GM23338 (cell line): ENCODE data around the gene VSIR. TPM values are rescaled to one million over a fixed set of nuclear protein-coding genes. Genes with fewer than 3 reads are reported as not detected.

Experiments
- ATAC-seq: fragments of 200-7000 bp; cut with Tn5 transposase; 3 replicates; pipeline ENCODE4 v1.9.1; 2020
- DNase-seq: peaks from one replicate; pipeline ENCODE4 v3.0.0-alpha.2; 2015; ENCODE audit warnings: low spot score
- H2AFZ ChIP-seq: fragments of 200-600 bp; sonication (generic); 2 replicates; pipeline ENCODE4 v1.8.0; 2016; ENCODE audit warnings: antibody characterized with exemption, mild to moderate bottlenecking, moderate library complexity
- H3F3A ChIP-seq: fragments of 200-600 bp; sonication (generic); replicated peaks from 2 replicates; pipeline ENCODE4 v1.8.0; 2017; ENCODE audit warnings: antibody characterized with exemption, mixed run types, low read depth
- H3K27ac ChIP-seq: fragments of 200-600 bp; sonication (generic); 2 replicates; pipeline ENCODE4 v1.6.1; 2016; ENCODE audit warnings: low read depth
- H3K27me3 ChIP-seq: fragments of 200-600 bp; sonication (generic); 2 replicates; pipeline ENCODE4 v1.8.0; 2016; ENCODE audit warnings: mild to moderate bottlenecking, mixed run types, moderate library complexity; ENCODE audit not compliant: insufficient read depth
- H3K36me3 ChIP-seq: fragments of 200-600 bp; sonication (generic); 2 replicates; pipeline ENCODE4 v1.8.0; 2016; ENCODE audit warnings: mild to moderate bottlenecking; ENCODE audit not compliant: insufficient read depth
- H3K4me1 ChIP-seq: fragments of 200-600 bp; sonication (generic); 2 replicates; pipeline ENCODE4 v1.8.0; 2016; ENCODE audit warnings: mild to moderate bottlenecking, moderate library complexity; ENCODE audit not compliant: insufficient read depth
- H3K4me2 ChIP-seq: fragments of 200-600 bp; sonication (generic); 2 replicates; pipeline ENCODE4 v1.7.1; 2017; ENCODE audit warnings: mixed run types
- H3K4me3 ChIP-seq: fragments of 200-600 bp; sonication (generic); 2 replicates; pipeline ENCODE4 v1.6.1; 2016; ENCODE audit warnings: mixed run types
- H3K79me2 ChIP-seq: fragments of 200-600 bp; sonication (generic); replicated peaks from 2 replicates; pipeline ENCODE4 v1.8.0; 2017; ENCODE audit warnings: mild to moderate bottlenecking; ENCODE audit not compliant: insufficient read depth
- H3K9me2 ChIP-seq: fragments of 200-600 bp; sonication (generic); 2 replicates; pipeline ENCODE4 v1.8.0; 2017; ENCODE audit not compliant: insufficient read depth
- H4K20me1 ChIP-seq: fragments of 200-600 bp; sonication (generic); replicated peaks from 2 replicates; pipeline ENCODE4 v1.8.0; 2017; ENCODE audit warnings: mild to moderate bottlenecking; ENCODE audit not compliant: insufficient read depth
- H3K27ac Mint-ChIP-seq: 2 replicates; pipeline ENCODE4 v1.8.0; 2020; ENCODE audit warnings: inconsistent platforms, mild to moderate bottlenecking, moderate library complexity, mixed read lengths
- H3K27me3 Mint-ChIP-seq: 3 replicates; pipeline ENCODE4 v1.8.0; 2022; ENCODE audit warnings: low read depth, mild to moderate bottlenecking, moderate library complexity, mixed read lengths, inconsistent platforms; ENCODE audit not compliant: insufficient read depth, poor library complexity
- H3K36me3 Mint-ChIP-seq: 3 replicates; pipeline ENCODE4 v1.8.0; 2021; ENCODE audit warnings: low read depth, mild to moderate bottlenecking, inconsistent platforms, moderate library complexity, mixed read lengths
- H3K4me1 Mint-ChIP-seq: 3 replicates; pipeline ENCODE4 v1.8.0; 2020; ENCODE audit warnings: mild to moderate bottlenecking, inconsistent platforms, mixed read lengths
- H3K4me3 Mint-ChIP-seq: 3 replicates; pipeline ENCODE4 v1.8.0; 2021; ENCODE audit warnings: moderate library complexity, mild to moderate bottlenecking, inconsistent platforms, mixed read lengths
- H3K9me3 Mint-ChIP-seq: 3 replicates; pipeline ENCODE4 v1.8.0; 2020; ENCODE audit warnings: moderate library complexity, mild to moderate bottlenecking, inconsistent platforms, mixed read lengths
- CREB1 ChIP-seq: fragments of 250-450 bp; sonication (Bioruptor Pico); IDR thresholded peaks from 2 replicates; pipeline ENCODE4 v1.5.0; 2020; ENCODE audit warnings: low read depth, mild to moderate bottlenecking, moderate library complexity
- EZH2 ChIP-seq: fragments of 200-600 bp; sonication (generic); IDR thresholded peaks from one replicate; pipeline ENCODE4 v1.8.0; 2017; ENCODE audit warnings: antibody characterized with exemption, mild to moderate bottlenecking, low read depth; ENCODE audit not compliant: unreplicated experiment
- JUNB ChIP-seq: IDR thresholded peaks from one replicate; pipeline ENCODE4 v1.6.1; 2016; ENCODE audit warnings: antibody characterized with exemption; ENCODE audit not compliant: unreplicated experiment
- NANOG ChIP-seq: IDR thresholded peaks from 2 replicates; pipeline ENCODE4 v1.6.1; 2016; ENCODE audit warnings: antibody characterized with exemption, borderline replicate concordance
- POLR2AphosphoS5 ChIP-seq: IDR thresholded peaks from 2 replicates; pipeline ENCODE4 v1.6.1; 2016; ENCODE audit warnings: antibody characterized with exemption, low read depth
- STAT1 ChIP-seq: IDR thresholded peaks from one replicate; pipeline ENCODE4 v1.6.1; 2016; ENCODE audit warnings: antibody characterized with exemption; ENCODE audit not compliant: unreplicated experiment
- ZNF114 ChIP-seq: fragments of 250-450 bp; sonication (Bioruptor Pico); IDR thresholded peaks from 2 replicates; pipeline ENCODE4 v1.5.0; 2020; ENCODE audit warnings: mild to moderate bottlenecking, moderate library complexity
- ZNF331 ChIP-seq: fragments of 250-450 bp; sonication (Bioruptor Pico); IDR thresholded peaks from 2 replicates; pipeline ENCODE4 v1.5.0; 2020; ENCODE audit warnings: low read depth, mild to moderate bottlenecking, moderate library complexity
- polyA plus RNA-seq: library from polyadenylated mRNA; unstranded; fragments of >200 nt; fragmentation: Nextera tagmentation; extraction: Ambion mirVana; gene quantifications from 2 replicates; pipeline ENCODE4 v1.2.1, GENCODE V29; 2016
- total RNA-seq: library from RNA; depleted of rRNA; stranded (reverse); fragments of >200 nt; shearing (Covaris generic); gene quantifications from 2 replicates; pipeline ENCODE4 v1.2.3, GENCODE V29; 2014
- TF ChIP-seq, protein P1 (sequence below): IDR thresholded peaks from one replicate; pipeline ENCODE4 v1.6.1; 2018; ENCODE audit warnings: antibody characterized with exemption; ENCODE audit not compliant: unreplicated experiment
- TF ChIP-seq, protein P2 (sequence below), 2 experiments: fragments of 200-600 bp in 1 of 2; sonication (generic) in 1 of 2; conservative IDR thresholded peaks; 2 replicates each; pipeline versions ENCODE4 v1.5.1 to v1.6.1; 2016 to 2017; ENCODE audit warnings: antibody characterized with exemption in 2 of 2, low read depth in 2 of 2, mild to moderate bottlenecking in 2 of 2, moderate library complexity in 1 of 2

The VSIR gene
- total and polyA plus RNA-seq, 2 experiments from 2014 or later = 0.10 to 0.74 TPM

DNA sequence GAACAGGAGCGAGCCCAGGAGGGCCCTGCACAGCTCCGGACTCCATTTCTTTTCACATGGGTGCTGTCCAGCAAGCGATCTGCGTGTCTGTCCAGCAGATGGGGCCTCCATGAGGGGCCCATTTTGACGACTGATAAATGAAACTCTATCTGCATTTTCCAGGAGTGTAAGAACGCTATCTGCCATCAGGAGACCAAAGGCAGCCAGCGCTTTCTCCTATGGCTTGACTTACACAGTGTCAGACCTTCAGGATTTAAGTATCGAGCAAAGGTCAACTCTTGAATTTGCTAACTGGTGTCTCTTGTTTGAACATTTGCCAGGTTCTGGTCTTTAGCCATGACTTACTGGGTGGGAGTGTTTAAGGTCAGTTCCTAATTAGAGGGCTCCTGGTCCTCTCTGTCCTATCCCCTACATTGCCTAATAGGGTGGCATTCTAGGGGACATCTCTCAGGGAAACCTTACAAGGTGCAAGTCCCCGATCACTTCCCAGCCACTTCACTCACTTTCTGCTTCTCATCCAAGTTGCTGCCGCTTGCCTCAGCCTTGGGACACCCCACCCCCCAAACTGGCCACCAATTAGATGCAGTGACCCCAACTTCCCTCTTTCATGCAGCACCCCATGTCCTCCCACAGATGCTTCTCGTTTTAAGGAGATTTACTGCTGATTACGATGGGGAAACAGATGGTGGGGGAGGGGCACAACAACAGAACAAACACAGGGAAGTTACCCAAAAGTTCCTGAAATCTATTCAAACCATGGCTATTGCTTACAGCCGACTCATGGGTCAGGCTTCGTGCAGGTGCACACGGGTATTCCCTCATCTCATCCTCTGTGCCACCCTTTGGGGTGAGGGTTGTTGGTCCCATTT lies 20.0 kb downstream of the VSIR start:
- peak overlapping the region; percentile 81; the same call in 1 of the 2 replicates for H3K27ac Mint-ChIP-seq
- peaks cover 16% of the 10 kb centered on the region for H3K27me3 Mint-ChIP-seq
- no peaks in the 10 kb centered on the region for H3K9me3 Mint-ChIP-seq
- Histone ChIP-seq H3K4me3 (no peak overlapping the region), H3K27me3 (no peaks in the 10 kb centered on the region), H3F3A (no peaks in the 10 kb centered on the region), H3K27ac (no peak overlapping the region), H2AFZ (no peak overlapping the region), H3K79me2 (no peaks in the 10 kb centered on the region), H3K4me1 (peaks cover 6% of the 10 kb centered on the region; the same call in 1 of the 2 replicates), H3K36me3 (no peaks in the 10 kb centered on the region), H3K9me2 (no peaks in the 10 kb centered on the region), H4K20me1 (no peaks in the 10 kb centered on the region), H3K4me2 (no peak overlapping the region)
- no peak for ATAC-seq
- TF ChIP-seq NANOG = no peak
- TF ChIP-seq, protein P1, sequence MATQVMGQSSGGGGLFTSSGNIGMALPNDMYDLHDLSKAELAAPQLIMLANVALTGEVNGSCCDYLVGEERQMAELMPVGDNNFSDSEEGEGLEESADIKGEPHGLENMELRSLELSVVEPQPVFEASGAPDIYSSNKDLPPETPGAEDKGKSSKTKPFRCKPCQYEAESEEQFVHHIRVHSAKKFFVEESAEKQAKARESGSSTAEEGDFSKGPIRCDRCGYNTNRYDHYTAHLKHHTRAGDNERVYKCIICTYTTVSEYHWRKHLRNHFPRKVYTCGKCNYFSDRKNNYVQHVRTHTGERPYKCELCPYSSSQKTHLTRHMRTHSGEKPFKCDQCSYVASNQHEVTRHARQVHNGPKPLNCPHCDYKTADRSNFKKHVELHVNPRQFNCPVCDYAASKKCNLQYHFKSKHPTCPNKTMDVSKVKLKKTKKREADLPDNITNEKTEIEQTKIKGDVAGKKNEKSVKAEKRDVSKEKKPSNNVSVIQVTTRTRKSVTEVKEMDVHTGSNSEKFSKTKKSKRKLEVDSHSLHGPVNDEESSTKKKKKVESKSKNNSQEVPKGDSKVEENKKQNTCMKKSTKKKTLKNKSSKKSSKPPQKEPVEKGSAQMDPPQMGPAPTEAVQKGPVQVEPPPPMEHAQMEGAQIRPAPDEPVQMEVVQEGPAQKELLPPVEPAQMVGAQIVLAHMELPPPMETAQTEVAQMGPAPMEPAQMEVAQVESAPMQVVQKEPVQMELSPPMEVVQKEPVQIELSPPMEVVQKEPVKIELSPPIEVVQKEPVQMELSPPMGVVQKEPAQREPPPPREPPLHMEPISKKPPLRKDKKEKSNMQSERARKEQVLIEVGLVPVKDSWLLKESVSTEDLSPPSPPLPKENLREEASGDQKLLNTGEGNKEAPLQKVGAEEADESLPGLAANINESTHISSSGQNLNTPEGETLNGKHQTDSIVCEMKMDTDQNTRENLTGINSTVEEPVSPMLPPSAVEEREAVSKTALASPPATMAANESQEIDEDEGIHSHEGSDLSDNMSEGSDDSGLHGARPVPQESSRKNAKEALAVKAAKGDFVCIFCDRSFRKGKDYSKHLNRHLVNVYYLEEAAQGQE = peak; percentile 11
- H3K4me1 Mint-ChIP-seq = peaks cover 34% of the 10 kb centered on the region
- DNase-seq = no peak
- H3K36me3 Mint-ChIP-seq = no peaks in the 10 kb centered on the region
- no peak overlapping the region for H3K4me3 Mint-ChIP-seq

DNA sequence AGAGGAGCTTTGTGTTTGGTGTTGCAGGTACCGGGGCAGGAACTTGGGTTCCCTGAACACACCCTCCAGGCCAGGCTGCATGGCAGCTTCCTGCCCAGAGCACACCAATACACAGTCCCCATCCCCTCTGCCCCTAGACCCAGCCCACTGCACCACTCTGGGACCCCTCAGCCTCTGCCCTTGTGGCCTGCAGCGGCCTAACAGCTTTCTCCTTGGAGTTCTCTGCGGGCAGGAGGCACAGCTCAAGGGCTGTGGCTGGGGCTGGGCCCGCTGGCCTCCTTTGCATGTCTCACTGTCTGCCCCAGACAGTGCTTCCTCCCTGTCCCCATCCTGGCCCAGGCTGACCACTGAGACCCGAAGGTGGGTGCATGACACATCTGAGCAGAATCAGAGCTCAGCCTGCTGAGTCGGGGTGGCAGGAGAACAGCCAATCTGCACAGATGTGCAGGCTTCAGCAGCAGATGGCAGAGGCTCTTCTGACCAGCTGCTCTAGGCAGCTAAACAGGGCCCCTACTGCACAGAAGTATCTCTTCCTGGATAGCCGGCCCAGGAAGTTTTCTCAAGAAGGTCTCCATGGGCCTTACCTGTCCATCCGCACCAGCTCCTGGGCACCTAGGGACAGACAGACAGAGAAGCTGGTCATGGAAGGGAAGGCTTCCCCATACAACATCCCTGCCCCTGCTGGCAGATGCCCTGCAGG lies 20.8 kb downstream of the VSIR start:
- Histone ChIP-seq H3K9me2 (no peaks in the 10 kb centered on the region), H3K27me3 (no peaks in the 10 kb centered on the region), H3K27ac (no peak overlapping the region), H3K4me1 (peaks cover 10% of the 10 kb centered on the region; the same call in 1 of the 2 replicates), H3K79me2 (no peaks in the 10 kb centered on the region), H3K36me3 (no peaks in the 10 kb centered on the region), H3F3A (no peaks in the 10 kb centered on the region), H3K4me2 (no peak overlapping the region), H3K4me3 (no peak overlapping the region), H4K20me1 (no peaks in the 10 kb centered on the region), H2AFZ (no peak overlapping the region)
- H3K4me1 Mint-ChIP-seq = peaks cover 36% of the 10 kb centered on the region
- H3K36me3 Mint-ChIP-seq = no peaks in the 10 kb centered on the region
- DNase-seq (no peak), ATAC-seq (no peak)
- no peaks in the 10 kb centered on the region for H3K9me3 Mint-ChIP-seq
- H3K27me3 Mint-ChIP-seq = peaks cover 16% of the 10 kb centered on the region
- H3K4me3 Mint-ChIP-seq = no peak overlapping the region
- no peak overlapping the region for H3K27ac Mint-ChIP-seq
- TF ChIP-seq EZH2 = no peak
- no peak for TF ChIP-seq ZNF331 (CRISPR knock-in tag)
- TF ChIP-seq CREB1 (CRISPR knock-in tag) = no peak
- no peak for TF ChIP-seq ZNF114 (CRISPR knock-in tag)
- TF ChIP-seq JUNB = no peak
- no peak for TF ChIP-seq STAT1
- no peak for TF ChIP-seq NANOG
- TF ChIP-seq, protein P2, sequence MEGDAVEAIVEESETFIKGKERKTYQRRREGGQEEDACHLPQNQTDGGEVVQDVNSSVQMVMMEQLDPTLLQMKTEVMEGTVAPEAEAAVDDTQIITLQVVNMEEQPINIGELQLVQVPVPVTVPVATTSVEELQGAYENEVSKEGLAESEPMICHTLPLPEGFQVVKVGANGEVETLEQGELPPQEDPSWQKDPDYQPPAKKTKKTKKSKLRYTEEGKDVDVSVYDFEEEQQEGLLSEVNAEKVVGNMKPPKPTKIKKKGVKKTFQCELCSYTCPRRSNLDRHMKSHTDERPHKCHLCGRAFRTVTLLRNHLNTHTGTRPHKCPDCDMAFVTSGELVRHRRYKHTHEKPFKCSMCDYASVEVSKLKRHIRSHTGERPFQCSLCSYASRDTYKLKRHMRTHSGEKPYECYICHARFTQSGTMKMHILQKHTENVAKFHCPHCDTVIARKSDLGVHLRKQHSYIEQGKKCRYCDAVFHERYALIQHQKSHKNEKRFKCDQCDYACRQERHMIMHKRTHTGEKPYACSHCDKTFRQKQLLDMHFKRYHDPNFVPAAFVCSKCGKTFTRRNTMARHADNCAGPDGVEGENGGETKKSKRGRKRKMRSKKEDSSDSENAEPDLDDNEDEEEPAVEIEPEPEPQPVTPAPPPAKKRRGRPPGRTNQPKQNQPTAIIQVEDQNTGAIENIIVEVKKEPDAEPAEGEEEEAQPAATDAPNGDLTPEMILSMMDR (conservative IDR thresholded peaks at IDR 0.05; ENCODE audit: low read depth in 2 of 2) = no peak
- TF ChIP-seq POLR2AphosphoS5 = no peak
- TF ChIP-seq, protein P1 = no peak
